ENCODE results near the gene F2R. TPM values are rescaled to one million over a fixed set of nuclear protein-coding genes. Genes with fewer than 3 reads are reported as not detected.
A peak's percentile ranks its signal among the peaks of the same experiment; 100 is the strongest.
"Not testable (repeated sequence)": the region's sequence is repeated elsewhere in the genome, so short reads cannot be mapped to it uniquely, and the experiment has no call there.

The F2R gene
- total RNA-seq, 1 donor from 2014 or later, result 108 TPM

GRCh38 chr5:76754668-76755078 lies 38.7 kb downstream of the F2R start:
- Mint-ChIP-seq H3K27me3 (ENCODE audit: unreplicated experiment) (no peaks in the 10 kb centered on the region), H3K9me3 (ENCODE audit: unreplicated experiment) (no peaks in the 10 kb centered on the region), H3K4me3 (ENCODE audit: unreplicated experiment) (no peak overlapping the region), H3K27ac (ENCODE audit: unreplicated experiment) (no peak overlapping the region), H3K36me3 (ENCODE audit: unreplicated experiment) (no peaks in the 10 kb centered on the region), H3K4me1 (ENCODE audit: unreplicated experiment) (peaks cover 1% of the 10 kb centered on the region)
- TF ChIP-seq CTCF (IDR thresholded peaks at IDR 0.05), result no peak
- DNase-seq (ENCODE audit: extremely low spot score, unreplicated experiment), result no peak

- Mint-ChIP-seq H3K27me3 (ENCODE audit: unreplicated experiment) (no peaks in the 10 kb centered on the region), H3K36me3 (ENCODE audit: unreplicated experiment) (no peaks in the 10 kb centered on the region)
Measured at GRCh38 chr5:76755779-76756637, 40.1 kb downstream of the F2R start.

GRCh38 chr5:76757049-76757448 lies 41.1 kb downstream of the F2R start:
- H3K4me1 Mint-ChIP-seq (ENCODE audit: unreplicated experiment), result peaks cover 1% of the 10 kb centered on the region
- TF ChIP-seq CTCF (IDR thresholded peaks at IDR 0.05), result no peak
- no peaks in the 10 kb centered on the region for H3K36me3 Mint-ChIP-seq (ENCODE audit: unreplicated experiment)
- no peak overlapping the region for H3K4me3 Mint-ChIP-seq (ENCODE audit: unreplicated experiment)
- H3K27ac Mint-ChIP-seq (ENCODE audit: unreplicated experiment), result no peak overlapping the region
- DNase-seq (ENCODE audit: extremely low spot score, unreplicated experiment), result no peak
- H3K9me3 Mint-ChIP-seq (ENCODE audit: unreplicated experiment), result no peaks in the 10 kb centered on the region
- no peaks in the 10 kb centered on the region for H3K27me3 Mint-ChIP-seq (ENCODE audit: unreplicated experiment)

More at GRCh38 chr5:76755779-76756637, 40.1 kb downstream of the F2R start:
- H3K27ac Mint-ChIP-seq (ENCODE audit: unreplicated experiment), result no peak overlapping the region
- TF ChIP-seq CTCF (IDR thresholded peaks at IDR 0.05), result no peak
- H3K9me3 Mint-ChIP-seq (ENCODE audit: unreplicated experiment), result no peaks in the 10 kb centered on the region
- DNase-seq (ENCODE audit: extremely low spot score, unreplicated experiment), result no peak
- peaks cover 1% of the 10 kb centered on the region for H3K4me1 Mint-ChIP-seq (ENCODE audit: unreplicated experiment)
- H3K4me3 Mint-ChIP-seq (ENCODE audit: unreplicated experiment), result no peak overlapping the region

GRCh38 chr5:76761118-76761517 lies 45.2 kb downstream of the F2R start:
- DNase-seq (ENCODE audit: extremely low spot score, unreplicated experiment), result peak; percentile 23
- not testable (repeated sequence) for H3K4me1 Mint-ChIP-seq (ENCODE audit: unreplicated experiment)

GRCh38 chr5:76762484-76762883 lies 46.6 kb downstream of the F2R start:
- peak; percentile 19 for DNase-seq (ENCODE audit: extremely low spot score, unreplicated experiment)
- no peak overlapping the region for H3K4me3 Mint-ChIP-seq (ENCODE audit: unreplicated experiment)
- H3K27me3 Mint-ChIP-seq (ENCODE audit: unreplicated experiment), result no peaks in the 10 kb centered on the region
- peaks cover 7% of the 10 kb centered on the region for H3K4me1 Mint-ChIP-seq (ENCODE audit: unreplicated experiment)
- no peak overlapping the region for H3K27ac Mint-ChIP-seq (ENCODE audit: unreplicated experiment)
- H3K9me3 Mint-ChIP-seq (ENCODE audit: unreplicated experiment), result peaks cover 13% of the 10 kb centered on the region
- peaks cover 9% of the 10 kb centered on the region for H3K36me3 Mint-ChIP-seq (ENCODE audit: unreplicated experiment)
- TF ChIP-seq CTCF (IDR thresholded peaks at IDR 0.05), result no peak

More at GRCh38 chr5:76761118-76761517, 45.2 kb downstream of the F2R start:
- H3K4me3 Mint-ChIP-seq (ENCODE audit: unreplicated experiment); H3K27me3 Mint-ChIP-seq (ENCODE audit: unreplicated experiment); H3K27ac Mint-ChIP-seq (ENCODE audit: unreplicated experiment); H3K36me3 Mint-ChIP-seq (ENCODE audit: unreplicated experiment): not testable (repeated sequence)
- H3K9me3 Mint-ChIP-seq (ENCODE audit: unreplicated experiment), result peaks cover 13% of the 10 kb centered on the region

Data from osteocyte (in vitro differentiated cells).